ENCODE results near the gene ADAMTSL4. TPM values are rescaled to one million over a fixed set of nuclear protein-coding genes. Genes with fewer than 3 reads are reported as not detected.
"Not testable (repeated sequence)": the region's sequence is repeated elsewhere in the genome, so short reads cannot be mapped to it uniquely, and the experiment has no call there.

Gene ADAMTSL4
- total RNA-seq, 4 donors from 2014 or later: 30.6 to 76.8 (median 43.3) TPM

- TF ChIP-seq POLR2A (IDR thresholded peaks at IDR 0.05) (peak in 3 of 4 donors; percentile 87 to 99 (median 96)), CTCF (IDR thresholded peaks at IDR 0.05) (peak in 4 of 6 experiments; percentile 7 to 33 (median 21))
- no peaks in the 10 kb centered on the region for H3K9me3 ChIP-seq
- 0% methylated on average over 6 to 15 of the region's 94 CpGs for WGBS, 2 donors
- intact Hi-C loops (cut with DNase I): no loop called here
- peaks cover 18 to 42% (median 20%) of the 10 kb centered on the region in 3 donors for H3K4me1 ChIP-seq
- H3K27me3 ChIP-seq: no peaks in the 10 kb centered on the region
- H3K27ac ChIP-seq: peak within 1 kb of the TSS; percentile 98 to 100 (median 99)
- peaks cover 7 to 36% (median 26%) of the 10 kb centered on the region in 3 donors for H3K36me3 ChIP-seq
- DNase-seq: peak; percentile 72
- H3K4me3 ChIP-seq: peak within 1 kb of the TSS; percentile 92 to 99 (median 96)
Measured at GRCh38 chr1:150579110-150579944, 30.1 kb downstream of the ADAMTSL4 start, which contains the start of gene MCL1. Gene MCL1, minus strand, starts transcription at chr1:150579610. Its CDS starts 80 bp downstream, at chr1:150579530.

GRCh38 chr1:150579945-150580642 is 30.9 kb downstream of the ADAMTSL4 start:
- Histone ChIP-seq H3K36me3 (peaks cover 0 to 35% (median 19%) of the 10 kb centered on the region in 3 donors), H3K27me3 (no peaks in the 10 kb centered on the region), H3K27ac (peak overlapping the region; percentile 98 to 100 (median 99)), H3K4me3 (peak overlapping the region; percentile 92 to 99 (median 96)), H3K4me1 (peaks cover 11 to 34% (median 13%) of the 10 kb centered on the region in 3 donors), H3K9me3 (no peaks in the 10 kb centered on the region)
- WGBS, 2 donors: 64 to 71% methylated on average over 11 to 13 of the region's 15 CpGs
- TF ChIP-seq POLR2A (IDR thresholded peaks at IDR 0.05): no peak
- TF ChIP-seq CTCF (IDR thresholded peaks at IDR 0.05): no peak
- intact Hi-C loops (cut with DNase I): no loop called here
- DNase-seq: no peak

GRCh38 chr1:150580966-150581365 is 31.8 kb downstream of the ADAMTSL4 start:
- H3K4me3 ChIP-seq; DNase-seq; intact Hi-C loops (cut with DNase I); H3K9me3 ChIP-seq; H3K27me3 ChIP-seq: not testable (repeated sequence)
- peaks cover 0 to 30% (median 14%) of the 10 kb centered on the region in 3 donors for H3K36me3 ChIP-seq
- peak overlapping the region in 1 of 4 donors; percentile 5 for H3K27ac ChIP-seq
- H3K4me1 ChIP-seq: peaks cover 5 to 25% (median 7%) of the 10 kb centered on the region in 3 donors
- 54 to 65% methylated on average over 1 of the region's 3 CpGs for WGBS, 2 donors

- DNase-seq; intact Hi-C loops (cut with DNase I); H3K9me3 ChIP-seq: not testable (repeated sequence)
Measured at GRCh38 chr1:150581437-150581836, 32.2 kb downstream of the ADAMTSL4 start.

GRCh38 chr1:150581962-150582361 is 32.8 kb downstream of the ADAMTSL4 start:
- peaks cover 0 to 20% (median 11%) of the 10 kb centered on the region in 3 donors for H3K36me3 ChIP-seq
- 96 to 97% methylated on average over 14 of the region's 14 CpGs for WGBS, 2 donors
- intact Hi-C loops (cut with DNase I); H3K4me3 ChIP-seq; H3K27ac ChIP-seq; H3K9me3 ChIP-seq; DNase-seq; H3K27me3 ChIP-seq: not testable (repeated sequence)
- H3K4me1 ChIP-seq: peaks cover 5 to 15% (median 7%) of the 10 kb centered on the region in 3 donors

More at GRCh38 chr1:150581437-150581836, 32.2 kb downstream of the ADAMTSL4 start:
- H3K27me3 ChIP-seq, H3K4me3 ChIP-seq: not testable (repeated sequence)
- peaks cover 0 to 26% (median 14%) of the 10 kb centered on the region in 3 donors for H3K36me3 ChIP-seq
- WGBS, 2 donors: 96 to 97% methylated on average over 4 to 6 of the region's 7 CpGs
- peak overlapping the region in 1 of 4 donors; percentile 5 for H3K27ac ChIP-seq
- peaks cover 5 to 21% (median 7%) of the 10 kb centered on the region in 3 donors for H3K4me1 ChIP-seq

GRCh38 chr1:150582371-150582770 is 33.2 kb downstream of the ADAMTSL4 start:
- Histone ChIP-seq H3K27me3 (no peaks in the 10 kb centered on the region), H3K4me1 (peaks cover 5 to 15% (median 7%) of the 10 kb centered on the region in 3 donors), H3K27ac (no peak overlapping the region), H3K36me3 (peaks cover 0 to 16% (median 7%) of the 10 kb centered on the region in 3 donors), H3K9me3 (no peaks in the 10 kb centered on the region), H3K4me3 (no peak overlapping the region)
- intact Hi-C loops (cut with DNase I): no loop called here
- WGBS, 2 donors: 59 to 92% methylated on average over 2 of the region's 2 CpGs
- TF ChIP-seq CTCF (IDR thresholded peaks at IDR 0.05): no peak
- no peak for TF ChIP-seq POLR2A (IDR thresholded peaks at IDR 0.05)
- no peak for DNase-seq
